HG02763 (cell line): ENCODE results near the gene LCE7A.

Source experiments
- ATAC-seq: cut with Tn5 transposase; IDR thresholded peaks from one replicate; pipeline ENCODE4 v1.9.1; 2021; ENCODE audit warnings: mild to moderate bottlenecking, moderate library complexity; ENCODE audit not compliant: unreplicated experiment

Gene LCE7A

GRCh38 chr1:152859696-152860095, at the start of gene LCE7A:
Gene LCE7A (plus strand): TSS chr1:152859996. CDS start chr1:152860698, 702 bp downstream.
- no peak for ATAC-seq

GRCh38 chr1:152811050-152811449, 48.7 kb upstream of the LCE7A start:
- ATAC-seq: no peak

- no peak for ATAC-seq
These were observed 48.1 kb upstream of the LCE7A start, which contains the start of gene LCE1B for GRCh38 chr1:152811671-152812070. Gene LCE1B (plus strand): TSS chr1:152811971. CDS start chr1:152812447, 476 bp downstream.

GRCh38 chr1:152817309-152817708, 42.5 kb upstream of the LCE7A start:
- ATAC-seq: no peak

GRCh38 chr1:152823294-152823693, 36.5 kb upstream of the LCE7A start:
- no peak for ATAC-seq

- ATAC-seq: no peak
These were observed 34.8 kb upstream of the LCE7A start for GRCh38 chr1:152824964-152825363.

GRCh38 chr1:152827173-152827572, 32.6 kb upstream of the LCE7A start, which contains the start of gene LCE1A:
Gene LCE1A (plus strand): TSS chr1:152827473. CDS start chr1:152827473, 0 bp downstream.
- no peak for ATAC-seq

- no peak for ATAC-seq
These were observed 22.9 kb upstream of the LCE7A start for GRCh38 chr1:152836870-152837269.

- no peak for ATAC-seq
These were observed 17.2 kb upstream of the LCE7A start, which contains the start of gene LCE6A for GRCh38 chr1:152842556-152842955. Gene LCE6A (plus strand): TSS chr1:152842856. CDS start chr1:152843521, 665 bp downstream.

GRCh38 chr1:152855661-152856060, 4.1 kb upstream of the LCE7A start:
- ATAC-seq: no peak

- no peak for ATAC-seq
These were observed 1.7 kb upstream of the LCE7A start for GRCh38 chr1:152858062-152858461.

GRCh38 chr1:152860129-152860528, 333 bp downstream of the LCE7A start:
- no peak for ATAC-seq

- no peak for ATAC-seq
These were observed 1.6 kb downstream of the LCE7A start for GRCh38 chr1:152861374-152861773.

GRCh38 chr1:152864443-152864842, 4.6 kb downstream of the LCE7A start:
- no peak for ATAC-seq

- ATAC-seq: no peak
These were observed 6.5 kb downstream of the LCE7A start for GRCh38 chr1:152866321-152866720.

- ATAC-seq: no peak
These were observed 10.1 kb downstream of the LCE7A start for GRCh38 chr1:152869808-152870419.

- no peak for ATAC-seq
These were observed 11.3 kb downstream of the LCE7A start for GRCh38 chr1:152870831-152871730.

GRCh38 chr1:152871731-152872126, 11.9 kb downstream of the LCE7A start:
- ATAC-seq: no peak

GRCh38 chr1:152873495-152873894, 13.7 kb downstream of the LCE7A start:
- no peak for ATAC-seq

- no peak for ATAC-seq
These were observed 17.0 kb downstream of the LCE7A start for GRCh38 chr1:152876827-152877226.

GRCh38 chr1:152878042-152878441, 18.2 kb downstream of the LCE7A start, which contains the start of gene SMCP:
Gene SMCP (plus strand): TSS chr1:152878322. CDS start chr1:152884423, 6,101 bp downstream.
- ATAC-seq: no peak
